GM18499 (cell line): Measurements from ENCODE around the gene LGR5.
"Not testable (repeated sequence)": the region's sequence is repeated elsewhere in the genome, so short reads cannot be mapped to it uniquely, and the experiment has no call there.

Source experiments
- ATAC-seq: cut with Tn5 transposase; IDR thresholded peaks from one replicate; pipeline ENCODE4 v1.9.1; 2021; ENCODE audit warnings: moderate number of reproducible peaks; ENCODE audit not compliant: insufficient read depth, unreplicated experiment

The LGR5 gene

DNA sequence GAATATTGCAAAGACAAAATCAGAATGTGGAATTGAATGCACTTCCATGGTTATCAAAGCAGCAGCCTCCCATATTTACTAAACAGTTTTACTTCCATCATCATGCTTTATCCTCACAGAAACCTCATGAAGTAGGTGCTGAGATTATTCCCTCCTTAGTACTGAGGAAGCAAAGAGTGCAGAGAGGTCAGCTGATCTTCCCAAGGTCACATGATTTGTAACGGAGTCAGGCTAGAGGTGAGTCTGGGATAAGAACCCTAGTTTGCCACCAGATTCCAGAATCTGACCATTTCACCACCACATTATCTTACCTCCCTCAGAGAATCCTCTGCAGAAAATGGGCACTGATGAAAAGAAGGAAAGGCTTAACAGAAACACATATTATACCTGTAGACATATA lies 102.0 kb downstream of the LGR5 start:
- ATAC-seq = no peak

DNA sequence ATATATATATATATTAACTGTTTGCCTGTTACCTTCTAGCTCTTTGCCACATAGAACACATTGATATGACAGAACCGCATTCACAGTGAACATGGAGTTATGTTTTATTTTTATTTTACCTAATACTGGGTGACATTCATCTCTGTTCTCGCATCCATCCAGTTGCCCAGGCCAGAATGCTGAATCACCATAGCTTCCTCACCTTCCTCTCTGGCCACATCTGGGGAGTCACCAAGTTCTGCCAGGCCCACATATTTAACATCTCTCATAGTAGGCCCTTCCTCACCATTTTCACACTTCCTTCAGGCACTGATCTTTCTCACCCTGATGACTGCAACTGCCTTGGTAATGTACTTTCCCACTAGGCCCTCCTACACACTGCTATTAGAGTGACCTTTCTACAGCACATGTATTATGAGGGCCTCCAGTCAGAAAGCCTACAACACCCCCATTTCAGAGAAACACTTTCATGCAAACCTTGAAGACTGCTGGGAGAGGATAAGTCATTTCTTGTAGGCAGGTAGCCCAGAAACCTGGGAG lies 106.8 kb downstream of the LGR5 start:
- ATAC-seq = no peak

DNA sequence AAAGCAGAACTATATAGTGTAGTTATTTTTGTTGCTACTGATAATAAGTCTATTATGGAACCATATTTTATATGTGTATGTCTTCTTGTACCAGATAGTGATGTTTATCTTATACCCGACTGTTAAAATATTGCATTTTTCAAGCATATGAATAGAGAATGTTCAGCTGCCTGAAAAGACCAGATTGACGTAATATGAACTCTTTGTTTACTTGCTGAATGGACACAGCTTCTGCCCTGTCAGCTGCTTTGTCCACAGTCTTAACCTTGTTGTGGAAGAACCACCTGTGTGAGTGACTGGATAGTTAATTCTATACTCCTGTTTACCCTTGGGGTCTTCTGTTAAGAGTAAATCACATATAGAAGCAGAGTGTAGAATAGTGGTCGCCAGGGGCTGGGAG lies 109.3 kb downstream of the LGR5 start:
- ATAC-seq = no peak

DNA sequence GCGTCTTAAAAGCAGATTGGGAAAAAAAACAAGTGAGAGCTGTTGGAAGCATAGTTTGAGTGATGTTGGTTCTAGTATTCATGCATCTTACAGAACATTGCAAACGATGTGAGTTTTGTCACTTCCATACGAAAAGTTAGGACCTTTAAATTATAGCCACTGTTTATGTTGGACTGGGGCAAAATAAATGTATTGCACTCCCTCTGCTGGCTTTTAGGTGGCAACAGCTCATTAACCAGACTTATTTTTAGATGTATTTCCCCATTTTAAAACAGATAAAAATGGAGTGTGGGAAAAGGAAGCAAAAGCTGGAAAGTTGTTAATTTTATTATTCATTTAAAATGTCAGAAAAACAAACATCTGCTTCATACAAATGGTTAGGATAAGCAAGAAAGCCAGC lies 111.9 kb downstream of the LGR5 start:
- ATAC-seq = no peak

DNA sequence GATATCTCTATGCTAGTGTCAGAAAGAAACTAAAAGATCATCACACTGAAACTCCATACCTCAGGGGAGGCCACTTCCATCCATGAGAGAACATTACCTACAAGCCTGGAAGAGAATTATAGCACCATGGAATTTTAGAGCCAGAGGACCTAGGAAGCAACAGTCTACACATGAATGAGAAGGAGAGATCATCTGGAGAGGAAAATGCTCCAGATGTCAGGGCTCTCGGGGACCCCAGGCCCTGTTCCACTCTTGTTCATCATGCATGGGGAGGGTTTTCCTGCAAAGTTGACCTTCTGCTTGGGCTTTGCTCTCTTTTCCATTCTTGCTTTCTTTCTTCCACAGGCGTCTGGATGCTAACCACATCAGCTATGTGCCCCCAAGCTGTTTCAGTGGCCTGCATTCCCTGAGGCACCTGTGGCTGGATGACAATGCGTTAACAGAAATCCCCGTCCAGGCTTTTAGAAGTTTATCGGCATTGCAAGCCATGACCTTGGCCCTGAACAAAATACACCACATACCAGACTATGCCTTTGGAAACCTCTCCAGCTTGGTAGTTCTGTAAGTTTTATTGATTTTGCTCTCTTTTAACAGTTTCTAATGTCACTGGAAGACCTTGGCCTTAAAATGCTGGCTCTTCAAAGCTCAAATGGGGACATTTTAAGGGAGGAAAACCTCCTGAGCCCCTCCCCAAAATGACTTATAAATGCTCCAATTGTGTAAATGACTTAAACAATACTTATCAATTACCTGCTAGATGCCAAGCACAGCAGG lies 113.3 kb downstream of the LGR5 start:
- no peak for ATAC-seq

DNA sequence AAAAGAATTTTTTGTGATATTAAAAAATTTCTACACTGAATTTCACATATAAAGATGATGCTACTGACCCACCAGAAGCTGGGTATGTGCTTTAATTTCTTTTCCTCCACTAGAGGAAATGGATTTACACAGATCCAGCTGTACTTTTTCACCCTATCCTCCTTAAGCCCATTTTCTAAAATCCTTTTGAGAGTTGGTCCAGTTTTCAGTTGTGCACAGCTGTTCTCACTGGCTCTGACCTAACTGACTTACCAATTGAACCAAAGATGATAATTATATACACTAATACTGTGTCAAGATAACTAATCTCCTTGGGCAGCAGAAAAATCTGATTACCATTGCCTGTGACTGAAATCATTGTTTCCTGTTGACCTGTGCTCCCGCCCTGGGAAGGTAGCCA lies 115.6 kb downstream of the LGR5 start:
- no peak for ATAC-seq

DNA sequence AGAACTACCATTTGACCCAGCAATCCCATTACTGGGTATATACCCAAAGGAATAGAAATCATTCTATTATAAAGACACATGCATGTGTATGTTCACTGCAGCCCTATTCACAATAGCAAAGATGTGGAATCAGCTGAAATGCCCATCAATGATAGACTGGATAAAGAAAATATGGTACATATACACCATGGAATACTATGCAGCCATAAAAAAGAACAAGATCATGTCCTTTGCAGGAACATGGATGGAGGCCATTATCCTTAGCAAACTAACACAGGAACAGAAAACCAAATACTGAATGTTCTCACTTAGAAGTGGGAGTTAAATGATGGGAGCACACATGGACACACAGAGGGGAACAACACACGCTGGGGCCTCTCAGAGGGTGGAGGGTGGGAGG lies 116.2 kb downstream of the LGR5 start:
- not testable (repeated sequence) for ATAC-seq

DNA sequence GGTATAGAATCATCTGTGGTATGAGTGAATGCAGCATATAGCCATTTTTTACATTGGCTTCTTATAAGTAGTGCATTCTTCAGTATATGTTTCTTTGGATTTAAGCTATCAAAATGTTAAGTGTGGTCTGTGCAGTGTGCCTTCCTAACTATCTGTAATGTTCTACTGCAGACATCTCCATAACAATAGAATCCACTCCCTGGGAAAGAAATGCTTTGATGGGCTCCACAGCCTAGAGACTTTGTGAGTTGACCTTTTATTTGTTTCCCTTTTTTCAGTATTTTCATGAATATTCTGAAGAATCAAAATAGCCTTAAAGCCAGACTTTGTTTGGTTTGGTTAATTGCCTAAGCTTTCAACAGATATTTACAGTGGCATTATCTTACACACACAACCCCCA lies 116.8 kb downstream of the LGR5 start:
- ATAC-seq = no peak

DNA sequence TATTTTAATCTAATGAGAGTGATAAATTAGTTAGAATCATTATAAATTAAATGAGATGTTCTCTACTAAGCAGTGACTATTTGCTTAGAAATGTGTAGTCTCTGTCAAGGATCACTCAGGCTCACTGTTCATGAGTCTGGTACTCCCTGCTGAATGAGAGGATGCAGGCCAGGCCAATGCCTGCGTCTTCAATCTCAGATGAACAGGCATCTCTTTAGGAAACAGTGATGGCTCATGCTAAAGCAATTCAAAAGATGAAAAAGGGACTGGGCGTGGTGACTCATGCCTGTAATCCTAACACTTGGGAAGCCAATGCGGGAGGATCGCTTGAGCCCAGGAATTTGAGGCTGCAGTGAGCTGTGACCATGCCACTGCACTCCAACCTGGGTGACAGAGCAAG lies 117.3 kb downstream of the LGR5 start:
- no peak for ATAC-seq

DNA sequence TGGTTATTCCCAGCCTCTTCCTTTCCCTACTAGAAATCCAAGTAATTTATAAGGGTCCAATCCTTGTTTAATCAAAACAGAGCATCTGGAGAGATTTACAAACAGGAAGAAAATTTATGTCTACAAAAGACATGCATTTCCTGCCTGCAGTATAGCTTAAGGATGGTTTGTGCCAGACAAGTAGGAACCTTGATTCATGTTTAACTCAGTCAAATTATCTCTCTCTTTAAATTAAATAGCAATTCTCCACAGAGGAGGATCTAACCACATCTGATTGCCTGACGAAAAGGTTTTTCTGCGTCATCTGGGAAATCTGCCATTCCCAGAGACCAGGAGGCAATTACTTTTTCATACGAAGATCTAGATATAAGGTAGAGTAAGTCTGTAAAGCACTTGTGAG lies 118.8 kb downstream of the LGR5 start:
- ATAC-seq = no peak

DNA sequence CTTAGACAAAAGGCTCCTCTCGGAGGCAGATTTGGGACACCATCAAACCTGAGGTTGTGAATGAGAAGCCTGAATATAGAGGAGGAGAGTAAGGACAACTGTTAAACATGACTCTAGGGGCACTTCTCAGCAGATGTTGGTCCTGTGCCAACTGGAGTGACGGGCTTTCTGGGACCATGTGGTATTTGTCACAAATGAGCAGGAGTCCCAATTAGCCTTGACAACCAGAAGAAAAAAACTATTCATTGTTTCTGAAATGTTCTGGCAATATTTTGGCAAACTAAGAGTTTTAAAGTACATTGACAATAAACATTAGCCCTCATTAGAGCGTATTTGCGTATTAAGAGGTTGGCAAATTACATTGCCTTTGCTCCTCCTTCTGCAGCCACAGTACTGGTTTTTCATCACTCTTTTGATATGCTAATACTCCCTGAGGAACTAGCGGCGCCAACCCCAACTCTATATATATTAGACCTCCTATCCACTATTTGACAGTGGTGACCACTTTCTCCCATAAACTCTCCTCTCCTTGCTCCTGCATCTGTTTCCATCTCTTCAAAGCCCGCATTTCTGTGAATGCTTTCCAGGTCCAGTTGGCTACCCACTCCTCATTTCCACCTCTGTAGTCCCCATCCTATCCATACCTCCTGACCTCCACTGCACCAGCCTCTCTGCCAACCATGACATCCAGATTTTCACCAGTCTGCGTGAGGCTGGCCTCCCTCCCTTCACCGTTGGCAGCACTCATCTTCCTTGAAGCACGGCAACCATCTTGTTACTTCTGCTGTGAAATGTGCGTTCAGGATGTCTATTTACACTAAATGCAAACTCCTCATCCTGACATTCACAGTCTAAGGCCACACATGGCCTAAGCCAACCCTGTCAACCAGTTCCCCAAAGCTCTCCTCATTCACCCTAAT lies 123.3 kb downstream of the LGR5 start:
- no peak for ATAC-seq

DNA sequence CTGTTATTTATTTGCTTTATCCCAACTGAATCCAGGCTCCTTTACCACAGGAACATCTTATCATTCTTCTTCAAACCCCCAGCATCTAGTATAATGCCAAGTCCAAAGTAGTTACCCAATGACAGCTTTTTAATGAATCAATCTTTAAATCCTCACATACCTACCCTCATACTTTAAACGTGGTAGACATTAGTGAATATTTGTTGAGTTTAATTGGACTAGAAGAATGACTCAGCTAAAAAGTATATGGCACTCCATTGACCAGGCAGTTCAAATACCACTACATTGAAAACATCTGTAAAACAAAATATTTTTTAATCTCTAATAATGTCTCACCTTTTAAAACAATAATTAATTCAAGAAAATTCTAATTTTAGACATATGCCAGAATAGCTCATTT lies 125.9 kb downstream of the LGR5 start:
- no peak for ATAC-seq

DNA sequence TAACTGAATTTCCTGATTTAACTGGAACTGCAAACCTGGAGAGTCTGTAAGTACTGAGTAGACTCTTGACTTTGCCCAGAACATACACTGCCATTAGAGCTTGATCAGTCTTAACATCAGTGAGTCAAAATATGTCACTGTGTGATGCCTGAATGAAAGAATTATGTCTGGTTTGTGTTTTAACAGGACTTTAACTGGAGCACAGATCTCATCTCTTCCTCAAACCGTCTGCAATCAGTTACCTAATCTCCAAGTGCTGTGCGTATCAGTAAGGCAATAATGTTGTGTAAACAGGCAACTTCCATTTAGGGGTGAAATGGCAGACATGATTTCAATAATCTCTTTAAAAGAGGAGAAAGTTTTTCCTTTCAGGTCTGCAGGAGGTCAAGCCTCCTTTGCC lies 127.1 kb downstream of the LGR5 start:
- ATAC-seq = no peak

DNA sequence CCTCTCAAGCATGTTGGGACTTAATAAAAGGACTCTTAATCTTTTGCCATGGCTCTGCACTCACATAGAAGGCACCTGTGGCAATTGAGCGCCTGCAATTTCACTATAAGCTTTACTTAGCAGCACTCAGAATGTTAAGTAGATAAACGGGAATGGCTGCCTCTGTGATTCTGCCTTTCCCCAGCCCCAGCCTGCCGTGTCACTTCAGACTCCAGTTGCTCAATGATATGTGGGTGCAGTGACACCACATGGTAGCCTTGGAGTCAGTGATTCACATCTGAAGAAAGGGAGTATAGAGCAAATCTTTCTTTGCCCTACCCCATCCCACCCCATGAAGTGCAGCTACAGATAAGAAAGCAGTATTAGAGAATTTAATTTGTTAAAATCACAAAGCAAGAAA lies 127.9 kb downstream of the LGR5 start:
- no peak for ATAC-seq

DNA sequence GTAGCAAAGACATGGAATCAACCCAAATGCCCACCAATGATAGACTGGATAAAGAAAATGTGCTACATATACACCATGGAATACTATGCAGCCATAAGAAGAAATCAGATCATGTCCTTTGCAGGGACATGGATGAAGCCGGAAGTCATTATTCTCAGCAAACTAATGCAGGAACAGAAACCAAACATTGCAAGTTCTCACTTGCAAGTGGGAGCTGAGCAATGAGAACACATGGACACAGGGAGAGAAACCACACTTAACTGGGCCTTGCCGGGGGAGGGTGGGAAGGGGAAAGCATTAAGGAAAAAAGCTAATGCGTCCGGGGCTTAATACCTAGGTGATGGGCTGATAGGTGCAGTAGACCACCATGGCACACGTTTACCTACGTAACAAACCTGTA lies 130.3 kb downstream of the LGR5 start:
- not testable (repeated sequence) for ATAC-seq

DNA sequence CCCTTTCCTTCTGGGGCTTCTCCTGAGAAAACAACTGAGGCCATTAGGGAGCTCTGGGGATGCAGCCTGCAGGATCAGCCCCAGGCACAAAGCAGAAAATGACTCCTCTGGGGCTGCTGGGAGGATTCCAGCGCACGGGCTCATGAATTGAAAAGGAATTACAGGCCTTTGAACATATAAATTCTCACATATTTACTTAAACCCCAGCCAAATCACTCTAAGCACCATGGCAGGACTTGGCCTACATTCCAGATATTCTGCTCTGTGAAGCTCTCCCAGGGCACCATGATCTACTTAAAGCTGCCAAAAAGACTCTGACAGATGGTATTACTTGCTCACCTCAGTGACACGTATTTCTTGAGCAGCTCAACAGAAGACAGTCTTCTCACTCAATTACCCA lies 136.9 kb downstream of the LGR5 start:
- no peak for ATAC-seq

DNA sequence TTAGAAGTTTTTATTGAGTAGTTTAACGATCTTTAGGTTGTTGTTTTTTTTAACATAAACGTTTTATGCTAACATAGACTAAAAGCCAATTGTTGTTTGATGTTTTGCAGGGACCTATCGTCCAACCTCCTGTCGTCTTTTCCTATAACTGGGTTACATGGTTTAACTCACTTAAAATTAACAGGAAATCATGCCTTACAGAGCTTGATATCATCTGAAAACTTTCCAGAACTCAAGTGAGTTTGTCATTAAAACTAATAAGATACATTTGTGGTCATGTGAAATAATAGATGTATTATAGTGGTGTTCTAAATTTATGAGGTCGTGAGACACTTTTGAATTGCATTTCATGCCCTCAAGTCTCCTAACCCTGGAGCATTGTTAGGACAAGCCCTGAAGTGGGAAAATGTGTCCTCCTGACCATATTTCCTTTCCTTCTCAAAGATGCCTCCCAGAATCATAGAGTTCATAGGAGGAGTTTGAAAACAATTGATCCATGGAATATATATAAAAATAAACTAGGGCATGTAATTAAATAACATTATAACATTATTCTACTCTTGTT lies 139.2 kb downstream of the LGR5 start:
- ATAC-seq = no peak

DNA sequence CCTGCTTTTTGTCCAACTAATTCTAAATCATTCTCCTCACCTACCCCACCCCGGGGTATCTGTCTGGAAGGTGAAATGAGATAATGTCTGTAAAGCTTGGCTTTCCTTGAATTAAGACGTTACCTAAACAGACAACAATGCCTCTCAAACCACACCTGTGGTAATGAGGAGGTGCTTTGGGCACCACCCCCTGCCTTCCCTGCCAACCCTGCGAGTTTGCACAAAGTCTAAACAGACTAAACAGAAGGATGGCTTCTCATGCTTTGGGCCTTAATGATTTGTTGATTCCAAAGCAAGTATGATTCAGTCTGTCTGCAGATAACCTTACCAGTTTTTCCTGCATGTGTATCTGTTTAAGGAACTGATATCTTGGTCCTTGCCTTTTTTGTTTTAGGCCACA lies 141.6 kb downstream of the LGR5 start:
- no peak for ATAC-seq

DNA sequence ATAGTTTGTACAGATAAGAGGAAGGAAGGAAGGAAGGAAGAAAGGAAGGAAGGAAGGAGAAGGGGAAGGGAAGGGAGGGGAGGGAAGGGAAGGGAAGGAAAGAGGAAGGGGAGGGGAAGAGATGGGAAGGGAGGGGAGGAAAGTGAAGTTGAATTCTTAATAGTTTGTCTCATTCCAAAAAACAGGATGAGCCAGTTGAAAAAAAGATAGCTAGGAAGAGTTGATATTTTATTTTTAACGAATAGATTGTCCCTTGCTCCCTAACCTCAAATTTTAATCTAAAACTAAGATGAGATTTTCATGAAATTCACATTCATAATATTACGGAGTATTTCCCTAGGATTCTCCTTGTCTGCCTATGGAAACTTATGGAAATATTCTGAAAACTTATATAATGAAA lies 143.3 kb downstream of the LGR5 start:
- no peak for ATAC-seq

DNA sequence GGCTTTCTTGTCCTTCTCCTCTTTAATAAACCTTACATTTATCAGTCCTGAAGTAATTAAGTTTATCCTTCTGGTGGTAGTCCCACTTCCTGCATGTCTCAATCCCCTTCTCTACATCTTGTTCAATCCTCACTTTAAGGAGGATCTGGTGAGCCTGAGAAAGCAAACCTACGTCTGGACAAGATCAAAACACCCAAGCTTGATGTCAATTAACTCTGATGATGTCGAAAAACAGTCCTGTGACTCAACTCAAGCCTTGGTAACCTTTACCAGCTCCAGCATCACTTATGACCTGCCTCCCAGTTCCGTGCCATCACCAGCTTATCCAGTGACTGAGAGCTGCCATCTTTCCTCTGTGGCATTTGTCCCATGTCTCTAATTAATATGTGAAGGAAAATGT lies 144.8 kb downstream of the LGR5 start:
- ATAC-seq = no peak

DNA sequence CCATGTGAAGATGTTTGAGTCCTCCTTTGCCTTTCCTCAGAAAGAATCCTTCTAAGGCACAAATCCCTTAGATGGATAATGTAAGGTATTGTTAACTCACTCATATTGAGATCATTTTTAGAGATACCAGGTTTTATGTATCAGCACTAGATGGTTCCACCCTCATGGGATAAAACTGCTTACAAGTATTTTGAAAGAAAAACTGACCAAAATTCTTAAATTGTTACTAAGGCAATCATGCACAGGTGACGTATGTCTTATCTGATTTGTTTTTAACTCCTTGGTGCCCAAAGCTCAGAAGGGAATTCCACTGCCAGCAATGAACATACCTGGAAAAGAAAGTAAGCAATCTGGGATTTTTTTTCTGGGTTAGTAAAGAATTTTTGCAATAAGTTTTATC lies 145.6 kb downstream of the LGR5 start:
- ATAC-seq = no peak
